Measurements from ENCODE around the gene DYSF.

DYSF gene

GRCh38 chr2:71727562-71727961, 274.2 kb downstream of the DYSF start:
- DNase-seq (ENCODE audit: low read depth, low spot score), result no peak
- Histone ChIP-seq H3K4me1 (ENCODE audit: control insufficient read depth, insufficient read depth, low read length) (no peaks in the 10 kb centered on the region), H3K36me3 (ENCODE audit: control insufficient read depth, insufficient read depth, low read length) (no peaks in the 10 kb centered on the region), H3K4me3 (ENCODE audit: low read length) (no peak overlapping the region), H3K27ac (ENCODE audit: low read length) (no peak overlapping the region), H3K27me3 (ENCODE audit: control insufficient read depth, insufficient read depth, low read length) (no peaks in the 10 kb centered on the region), H3K9me3 (ENCODE audit: control insufficient read depth, insufficient read depth, low read length) (no peaks in the 10 kb centered on the region)
- no CpG with 5 or more reads among the region's 2 CpGs for WGBS (ENCODE audit: insufficient coverage, insufficient read length)

DNA sequence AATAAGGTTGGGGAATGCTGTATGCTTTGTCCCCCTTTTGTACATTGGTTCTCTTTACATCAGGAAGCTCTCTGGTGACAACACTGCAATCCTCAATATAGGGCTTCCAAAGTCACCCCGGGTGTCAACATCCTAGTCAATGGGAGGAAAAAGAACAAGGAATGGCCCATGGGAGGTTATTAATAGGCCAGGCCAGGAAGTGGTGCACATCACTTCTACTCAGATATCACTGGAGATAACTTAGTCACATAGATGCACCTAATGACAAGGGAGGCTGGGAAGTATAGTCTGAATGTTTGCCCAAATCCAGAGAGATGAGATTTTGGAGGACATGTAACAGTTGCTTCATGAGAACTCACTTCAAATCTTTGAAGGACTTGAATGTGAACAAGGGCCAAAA, 274.7 kb downstream of the DYSF start:
- Histone ChIP-seq H3K4me1 (ENCODE audit: control insufficient read depth, insufficient read depth, low read length) (no peaks in the 10 kb centered on the region), H3K4me3 (ENCODE audit: low read length) (no peak overlapping the region), H3K27ac (ENCODE audit: low read length) (no peak overlapping the region), H3K9me3 (ENCODE audit: control insufficient read depth, insufficient read depth, low read length) (no peaks in the 10 kb centered on the region), H3K27me3 (ENCODE audit: control insufficient read depth, insufficient read depth, low read length) (no peaks in the 10 kb centered on the region), H3K36me3 (ENCODE audit: control insufficient read depth, insufficient read depth, low read length) (no peaks in the 10 kb centered on the region)
- WGBS (ENCODE audit: insufficient coverage, insufficient read length), result no CpG with 5 or more reads among the region's 1 CpG
- no peak for DNase-seq (ENCODE audit: low read depth, low spot score)

GRCh38 chr2:71730785-71731383, 277.5 kb downstream of the DYSF start:
- Histone ChIP-seq H3K9me3 (ENCODE audit: control insufficient read depth, insufficient read depth, low read length) (no peaks in the 10 kb centered on the region), H3K4me3 (ENCODE audit: low read length) (no peak overlapping the region), H3K36me3 (ENCODE audit: control insufficient read depth, insufficient read depth, low read length) (no peaks in the 10 kb centered on the region), H3K4me1 (ENCODE audit: control insufficient read depth, insufficient read depth, low read length) (no peaks in the 10 kb centered on the region), H3K27me3 (ENCODE audit: control insufficient read depth, insufficient read depth, low read length) (no peaks in the 10 kb centered on the region), H3K27ac (ENCODE audit: low read length) (no peak overlapping the region)
- no peak for DNase-seq (ENCODE audit: low read depth, low spot score)
- no CpG with 5 or more reads among the region's 17 CpGs for WGBS (ENCODE audit: insufficient coverage, insufficient read length)

GRCh38 chr2:71734620-71735019, 281.3 kb downstream of the DYSF start:
- Histone ChIP-seq H3K4me1 (ENCODE audit: control insufficient read depth, insufficient read depth, low read length) (no peaks in the 10 kb centered on the region), H3K36me3 (ENCODE audit: control insufficient read depth, insufficient read depth, low read length) (no peaks in the 10 kb centered on the region), H3K4me3 (ENCODE audit: low read length) (no peak overlapping the region), H3K9me3 (ENCODE audit: control insufficient read depth, insufficient read depth, low read length) (no peaks in the 10 kb centered on the region), H3K27me3 (ENCODE audit: control insufficient read depth, insufficient read depth, low read length) (no peaks in the 10 kb centered on the region), H3K27ac (ENCODE audit: low read length) (no peak overlapping the region)
- DNase-seq (ENCODE audit: low read depth, low spot score), result no peak

DNA sequence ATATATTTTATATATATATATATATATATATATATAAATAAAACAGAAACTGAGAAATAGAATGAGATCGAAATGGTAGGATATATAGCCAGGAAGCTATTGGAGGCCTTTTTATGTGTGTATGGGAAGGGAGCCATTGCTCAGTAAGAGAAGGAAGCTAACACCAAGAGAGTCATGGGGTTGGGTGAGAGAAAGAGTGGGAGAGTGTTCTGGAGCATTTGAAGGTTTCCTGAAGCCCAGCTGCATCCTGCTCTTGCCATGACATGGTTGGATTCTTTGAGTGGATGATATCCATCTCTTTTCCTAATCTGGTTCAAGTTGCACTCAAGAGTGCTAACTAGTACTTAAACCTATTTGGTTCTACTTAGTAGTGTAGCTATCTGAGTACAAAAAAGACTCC, 282.3 kb downstream of the DYSF start:
- Histone ChIP-seq H3K4me1 (ENCODE audit: control insufficient read depth, insufficient read depth, low read length) (no peaks in the 10 kb centered on the region), H3K27me3 (ENCODE audit: control insufficient read depth, insufficient read depth, low read length) (no peaks in the 10 kb centered on the region), H3K36me3 (ENCODE audit: control insufficient read depth, insufficient read depth, low read length) (no peaks in the 10 kb centered on the region), H3K4me3 (ENCODE audit: low read length) (no peak overlapping the region), H3K9me3 (ENCODE audit: control insufficient read depth, insufficient read depth, low read length) (no peaks in the 10 kb centered on the region), H3K27ac (ENCODE audit: low read length) (no peak overlapping the region)
- no peak for DNase-seq (ENCODE audit: low read depth, low spot score)
- no CpG with 5 or more reads among the region's 1 CpG for WGBS (ENCODE audit: insufficient coverage, insufficient read length)

Measured in iPS DF 6.9 (cell line).